Neural progenitor cell (in vitro differentiated cells): ENCODE data around the gene FBXL17. TPM values are rescaled to one million over a fixed set of nuclear protein-coding genes. Genes with fewer than 3 reads are reported as not detected.

Experiments
- DNase-seq: peaks from one replicate; pipeline ENCODE4 v3.0.0-alpha.2; 2016; ENCODE audit warnings: low spot score
- H2AFZ ChIP-seq: fragments of 200-600 bp; sonication (generic); replicated peaks from 2 replicates; pipeline ENCODE4 v1.6.1; 2016; ENCODE audit warnings: antibody characterized with exemption
- H3F3A ChIP-seq: fragments of 200-600 bp; sonication (generic); 2 replicates; pipeline ENCODE4 v1.6.1; 2016; ENCODE audit warnings: antibody characterized with exemption, low read depth
- H3K27ac ChIP-seq: fragments of 200-600 bp; sonication (generic); 2 replicates; pipeline ENCODE4 v1.5.1; 2016; ENCODE audit warnings: mild to moderate bottlenecking
- H3K27me3 ChIP-seq: fragments of 200-600 bp; sonication (generic); 2 replicates; pipeline ENCODE4 v1.6.1; 2016; ENCODE audit warnings: mild to moderate bottlenecking, moderate library complexity
- H3K36me3 ChIP-seq: fragments of 200-600 bp; sonication (generic); 2 replicates; pipeline ENCODE4 v1.5.1; 2016
- H3K4me1 ChIP-seq: fragments of 200-600 bp; sonication (generic); 2 replicates; pipeline ENCODE4 v1.6.1; 2016; ENCODE audit warnings: mixed run types
- H3K4me2 ChIP-seq: fragments of 200-600 bp; sonication (generic); 2 replicates; pipeline ENCODE4 v1.6.1; 2016
- H3K4me3 ChIP-seq: fragments of 200-600 bp; sonication (generic); 2 replicates; pipeline ENCODE4 v1.5.1; 2016
- H3K79me2 ChIP-seq: fragments of 200-600 bp; sonication (generic); 2 replicates; pipeline ENCODE4 v1.6.1; 2016; ENCODE audit warnings: low read depth
- H3K9ac ChIP-seq: fragments of 200-600 bp; sonication (generic); 2 replicates; pipeline ENCODE4 v1.6.1; 2016
- H3K9me3 ChIP-seq: fragments of 200-600 bp; sonication (generic); 2 replicates; pipeline ENCODE4 v1.5.1; 2016; ENCODE audit warnings: low read depth
- H4K20me1 ChIP-seq: fragments of 200-600 bp; sonication (generic); 2 replicates; pipeline ENCODE4 v1.6.1; 2016; ENCODE audit warnings: low read depth
- H3K27ac Mint-ChIP-seq: 3 replicates; pipeline ENCODE4 v1.8.0; 2021; ENCODE audit warnings: mixed read lengths
- H3K27me3 Mint-ChIP-seq: 2 replicates; pipeline ENCODE4 v1.8.0; 2022; ENCODE audit warnings: low read depth, mild to moderate bottlenecking, inconsistent platforms, moderate library complexity, mixed read lengths; ENCODE audit not compliant: insufficient read depth
- H3K36me3 Mint-ChIP-seq: 3 replicates; pipeline ENCODE4 v1.8.0; 2021; ENCODE audit warnings: mixed read lengths
- H3K4me1 Mint-ChIP-seq: 3 replicates; pipeline ENCODE4 v1.8.0; 2021; ENCODE audit warnings: mixed read lengths
- H3K4me3 Mint-ChIP-seq: 3 replicates; pipeline ENCODE4 v1.8.0; 2021; ENCODE audit warnings: mild to moderate bottlenecking, moderate library complexity, mixed read lengths
- H3K9me3 Mint-ChIP-seq: 3 replicates; pipeline ENCODE4 v1.8.0; 2020; ENCODE audit warnings: mixed read lengths
- CTCF ChIP-seq: fragments of 200-600 bp; sonication (generic); IDR thresholded peaks from 2 replicates; pipeline ENCODE4 v1.5.1; 2017; ENCODE audit warnings: antibody characterized with exemption, mild to moderate bottlenecking
- EZH2 ChIP-seq: fragments of 200-600 bp; sonication (generic); IDR thresholded peaks from 2 replicates; pipeline ENCODE4 v1.6.1; 2017; ENCODE audit warnings: antibody characterized with exemption, mild to moderate bottlenecking, moderate library complexity
- EZH2phosphoT487 ChIP-seq: fragments of 200-600 bp; sonication (generic); IDR thresholded peaks from 2 replicates; pipeline ENCODE4 v1.6.1; 2017; ENCODE audit warnings: antibody characterized with exemption
- total RNA-seq: library from RNA; depleted of rRNA; stranded (reverse); fragments of >200 nt; gene quantifications from 2 replicates; pipeline ENCODE4 v1.2.3, GENCODE V29; 2015; ENCODE audit warnings: low replicate concordance

Gene FBXL17
- total RNA-seq, 1 donor from 2014 or later, result 7.6 TPM

GRCh38 chr5:108361771-108362170 lies 20.1 kb downstream of the FBXL17 start:
- no peaks in the 10 kb centered on the region for H3F3A ChIP-seq
- Mint-ChIP-seq H3K27ac (no peak overlapping the region), H3K4me1 (no peaks in the 10 kb centered on the region), H3K27me3 (peaks cover 2% of the 10 kb centered on the region), H3K4me3 (no peak overlapping the region), H3K36me3 (peaks cover 12% of the 10 kb centered on the region), H3K9me3 (no peaks in the 10 kb centered on the region)
- H3K9me3 ChIP-seq, result no peaks in the 10 kb centered on the region
- H4K20me1 ChIP-seq, result no peaks in the 10 kb centered on the region
- no peaks in the 10 kb centered on the region for H3K4me1 ChIP-seq
- no peak for DNase-seq
- H3K79me2 ChIP-seq, result no peaks in the 10 kb centered on the region
- no peak overlapping the region for H3K27ac ChIP-seq
- H2AFZ ChIP-seq, result no peak overlapping the region
- no peak overlapping the region for H3K4me2 ChIP-seq
- no peaks in the 10 kb centered on the region for H3K27me3 ChIP-seq
- H3K4me3 ChIP-seq, result no peak overlapping the region
- no peak overlapping the region for H3K9ac ChIP-seq
- H3K36me3 ChIP-seq, result peaks cover 7% of the 10 kb centered on the region
- no peak for TF ChIP-seq CTCF
- TF ChIP-seq EZH2, result no peak
- no peak for TF ChIP-seq EZH2phosphoT487

GRCh38 chr5:108361239-108361638 lies 20.7 kb downstream of the FBXL17 start:
- H3K9me3 Mint-ChIP-seq, result no peaks in the 10 kb centered on the region
- Histone ChIP-seq H3K9ac (no peak overlapping the region), H4K20me1 (no peaks in the 10 kb centered on the region), H3K79me2 (no peaks in the 10 kb centered on the region), H3K4me1 (no peaks in the 10 kb centered on the region), H3K27ac (no peak overlapping the region), H3K4me2 (no peak overlapping the region), H3K36me3 (peaks cover 7% of the 10 kb centered on the region), H3K4me3 (no peak overlapping the region), H3K27me3 (no peaks in the 10 kb centered on the region), H2AFZ (no peak overlapping the region), H3K9me3 (no peaks in the 10 kb centered on the region), H3F3A (no peaks in the 10 kb centered on the region)
- no peak overlapping the region for H3K4me3 Mint-ChIP-seq
- TF ChIP-seq CTCF (no peak), EZH2phosphoT487 (no peak), EZH2 (no peak)
- H3K27ac Mint-ChIP-seq, result no peak overlapping the region
- H3K27me3 Mint-ChIP-seq, result peaks cover 2% of the 10 kb centered on the region
- DNase-seq, result no peak
- H3K36me3 Mint-ChIP-seq, result peaks cover 11% of the 10 kb centered on the region
- H3K4me1 Mint-ChIP-seq, result no peaks in the 10 kb centered on the region

GRCh38 chr5:108360280-108360679 lies 21.6 kb downstream of the FBXL17 start:
- no peaks in the 10 kb centered on the region for H4K20me1 ChIP-seq
- Mint-ChIP-seq H3K4me3 (no peak overlapping the region), H3K27me3 (peaks cover 2% of the 10 kb centered on the region), H3K36me3 (peaks cover 11% of the 10 kb centered on the region), H3K4me1 (no peaks in the 10 kb centered on the region), H3K9me3 (no peaks in the 10 kb centered on the region), H3K27ac (no peak overlapping the region)
- H3K4me2 ChIP-seq, result no peak overlapping the region
- TF ChIP-seq CTCF (no peak), EZH2phosphoT487 (no peak), EZH2 (no peak)
- no peaks in the 10 kb centered on the region for H3F3A ChIP-seq
- H3K36me3 ChIP-seq, result peaks cover 7% of the 10 kb centered on the region
- DNase-seq, result no peak
- H2AFZ ChIP-seq, result no peak overlapping the region
- no peak overlapping the region for H3K4me3 ChIP-seq
- H3K79me2 ChIP-seq, result no peaks in the 10 kb centered on the region
- no peaks in the 10 kb centered on the region for H3K9me3 ChIP-seq
- H3K27me3 ChIP-seq, result no peaks in the 10 kb centered on the region
- H3K27ac ChIP-seq, result no peak overlapping the region
- no peaks in the 10 kb centered on the region for H3K4me1 ChIP-seq
- no peak overlapping the region for H3K9ac ChIP-seq
